Tibial artery (tissue), 4 donors: ENCODE measurements around the gene SULF2.

Experiments
- DNase-seq, 2 donors: peaks; one replicate each; pipeline ENCODE4 v3.0.0-alpha.2; 2019
- H3K27ac ChIP-seq, 2 donors: fragments of 200-600 bp; sonication (generic) in 1 of 2; 1 replicate in 1 of 2; 2 replicates in 1 of 2; pipeline ENCODE4 v1.5.1; 2018 to 2019; ENCODE audit warnings: mild to moderate bottlenecking in 1 of 2
- H3K27me3 ChIP-seq, 2 donors: fragments of 200-600 bp; sonication (generic) in 1 of 2; one replicate each; pipeline versions ENCODE4 v1.5.1 to v1.6.0; 2016 to 2019
- H3K36me3 ChIP-seq, 3 donors: fragments of 200-600 bp; sonication (generic) in 2 of 3; one replicate each; pipeline ENCODE4 v1.5.1; 2016 to 2019; ENCODE audit warnings: mild to moderate bottlenecking in 2 of 3
- H3K4me1 ChIP-seq, 4 donors: fragments of 200-600 bp; sonication (generic) in 2 of 4; 1 replicate in 3 of 4; 2 replicates in 1 of 4; pipeline ENCODE4 v1.5.1; 2016 to 2019
- H3K4me3 ChIP-seq, 2 donors: fragments of 200-600 bp; sonication (generic) in 1 of 2; 1 replicate in 1 of 2; 2 replicates in 1 of 2; pipeline ENCODE4 v1.5.1; 2018 to 2019; ENCODE audit warnings: mild to moderate bottlenecking in 2 of 2
- H3K9me3 ChIP-seq, 3 donors: fragments of 200-600 bp; sonication (generic) in 1 of 3; one replicate each; pipeline ENCODE4 v1.5.1; 2016 to 2019
- intact Hi-C: fragments of 100-400 bp; cut with DNase I; formaldehyde crosslinking; loops from one replicate; pipeline ENCODE4 v1.15.0; 2023; ENCODE audit warnings: low total_unique reads
- TF ChIP-seq, protein P1 (sequence below), 2 experiments: fragments of 200-600 bp in 1 of 2; fragments of 450-650 bp in 1 of 2; IDR thresholded peaks; one replicate each; pipeline ENCODE4 v1.5.1; 2017 to 2019; ENCODE audit warnings: antibody characterized with exemption in 2 of 2, mild to moderate bottlenecking in 1 of 2, moderate library complexity in 1 of 2

The SULF2 gene

DNA sequence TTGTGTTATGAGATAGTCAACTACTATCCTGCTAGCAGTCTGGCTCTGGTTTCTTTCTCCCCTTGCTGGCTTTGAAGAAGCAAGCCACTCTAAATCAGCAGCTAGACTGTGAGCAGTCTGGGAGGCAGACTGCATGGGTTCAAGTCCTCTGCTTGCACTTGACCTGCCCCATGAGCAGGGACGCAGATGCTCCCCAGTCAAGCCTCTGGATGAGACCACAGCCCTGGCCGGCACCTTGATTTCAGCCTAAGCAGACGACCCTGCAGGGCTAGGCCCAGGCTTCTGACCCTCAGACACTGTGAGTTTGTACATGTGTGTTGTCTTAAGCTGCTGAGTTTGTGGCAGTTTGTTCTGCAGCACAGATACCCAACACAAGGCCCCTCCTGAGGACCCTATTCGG, 105.8 kb downstream of the SULF2 start:
- intact Hi-C loops, result loop anchor here (5.0 kb wide), 2 partner anchors 108 to 938 kb away; partner anchors contain the start of gene SULF2
- no peak for DNase-seq
- no peaks in the 10 kb centered on the region for H3K9me3 ChIP-seq
- no peaks in the 10 kb centered on the region for H3K27me3 ChIP-seq
- no peak overlapping the region for H3K4me3 ChIP-seq
- no peaks in the 10 kb centered on the region for H3K4me1 ChIP-seq
- H3K27ac ChIP-seq, result no peak overlapping the region
- peaks cover 0 to 47% (median 29%) of the 10 kb centered on the region in 3 donors for H3K36me3 ChIP-seq
- TF ChIP-seq, protein P1, sequence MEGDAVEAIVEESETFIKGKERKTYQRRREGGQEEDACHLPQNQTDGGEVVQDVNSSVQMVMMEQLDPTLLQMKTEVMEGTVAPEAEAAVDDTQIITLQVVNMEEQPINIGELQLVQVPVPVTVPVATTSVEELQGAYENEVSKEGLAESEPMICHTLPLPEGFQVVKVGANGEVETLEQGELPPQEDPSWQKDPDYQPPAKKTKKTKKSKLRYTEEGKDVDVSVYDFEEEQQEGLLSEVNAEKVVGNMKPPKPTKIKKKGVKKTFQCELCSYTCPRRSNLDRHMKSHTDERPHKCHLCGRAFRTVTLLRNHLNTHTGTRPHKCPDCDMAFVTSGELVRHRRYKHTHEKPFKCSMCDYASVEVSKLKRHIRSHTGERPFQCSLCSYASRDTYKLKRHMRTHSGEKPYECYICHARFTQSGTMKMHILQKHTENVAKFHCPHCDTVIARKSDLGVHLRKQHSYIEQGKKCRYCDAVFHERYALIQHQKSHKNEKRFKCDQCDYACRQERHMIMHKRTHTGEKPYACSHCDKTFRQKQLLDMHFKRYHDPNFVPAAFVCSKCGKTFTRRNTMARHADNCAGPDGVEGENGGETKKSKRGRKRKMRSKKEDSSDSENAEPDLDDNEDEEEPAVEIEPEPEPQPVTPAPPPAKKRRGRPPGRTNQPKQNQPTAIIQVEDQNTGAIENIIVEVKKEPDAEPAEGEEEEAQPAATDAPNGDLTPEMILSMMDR (IDR thresholded peaks at IDR 0.05), result no peak

DNA sequence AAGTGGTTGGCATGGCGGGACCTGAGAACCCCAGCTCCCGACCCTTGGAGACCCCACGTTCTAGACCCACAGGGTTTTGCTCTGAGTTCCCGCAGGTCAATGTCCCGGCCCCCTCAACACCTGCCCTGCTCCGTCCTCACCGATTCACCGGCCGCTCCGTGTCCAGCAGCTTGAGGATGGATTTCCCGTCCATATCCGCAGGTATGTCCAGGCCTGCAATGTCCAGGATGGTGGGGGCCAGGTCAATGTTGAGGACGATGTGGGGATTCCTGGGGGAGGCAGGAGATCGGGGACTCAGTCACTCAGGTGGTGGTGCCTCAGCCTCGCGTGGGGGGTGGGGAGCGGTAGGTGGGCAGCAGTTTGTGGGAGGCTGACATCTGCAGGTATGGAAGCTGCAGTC, 106.7 kb downstream of the SULF2 start:
- Histone ChIP-seq H3K4me3 (no peak overlapping the region), H3K36me3 (peaks cover 0 to 39% (median 26%) of the 10 kb centered on the region in 3 donors), H3K9me3 (no peaks in the 10 kb centered on the region), H3K4me1 (no peaks in the 10 kb centered on the region), H3K27ac (no peak overlapping the region), H3K27me3 (no peaks in the 10 kb centered on the region)
- TF ChIP-seq, protein P1 (IDR thresholded peaks at IDR 0.05), result no peak
- intact Hi-C loops, result loop anchor here (5.0 kb wide), 2 partner anchors 109 to 939 kb away; partner anchors contain the start of gene SULF2
- DNase-seq, result no peak

DNA sequence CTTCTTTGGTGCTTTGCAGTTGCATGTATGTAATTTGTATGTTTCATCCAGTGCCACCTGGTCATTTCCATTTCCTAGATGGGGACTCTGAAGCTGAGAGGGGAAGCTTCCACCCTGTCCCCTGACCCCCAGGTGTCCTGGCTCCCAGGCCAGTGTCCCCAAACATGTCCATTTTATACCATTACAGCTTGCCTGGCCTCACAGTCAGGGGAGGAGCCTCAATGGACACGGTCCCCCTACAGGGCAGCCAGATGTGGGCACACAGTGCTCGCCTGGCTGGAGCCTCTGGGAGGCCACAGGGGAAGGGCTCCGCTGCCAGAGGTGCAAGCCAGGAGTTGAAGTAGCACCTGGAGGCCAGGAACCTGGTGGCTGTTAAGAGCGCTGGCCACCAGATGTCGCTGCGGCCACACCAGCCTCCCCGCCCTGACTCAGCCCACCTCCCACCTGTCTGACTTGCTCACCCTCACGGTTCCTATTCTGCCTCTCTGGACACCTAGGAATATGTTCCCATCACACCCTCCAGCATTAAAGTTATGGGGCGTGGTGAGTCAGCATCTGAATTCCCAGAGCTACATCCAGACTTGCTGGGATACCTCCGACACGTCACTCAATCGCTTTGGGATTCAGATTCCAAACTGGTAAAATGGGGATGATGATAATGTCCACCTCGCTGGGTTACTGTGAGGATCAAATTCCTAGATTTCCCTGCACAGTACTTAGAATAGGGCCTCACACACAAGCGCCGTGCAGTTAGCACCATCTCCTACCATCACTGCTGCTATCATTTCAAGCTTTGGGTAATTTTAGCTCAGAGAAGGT, 107.4 kb downstream of the SULF2 start:
- H3K4me1 ChIP-seq, result no peaks in the 10 kb centered on the region
- H3K27me3 ChIP-seq, result no peaks in the 10 kb centered on the region
- no peaks in the 10 kb centered on the region for H3K9me3 ChIP-seq
- peaks cover 0 to 36% (median 19%) of the 10 kb centered on the region in 3 donors for H3K36me3 ChIP-seq
- no peak for DNase-seq
- intact Hi-C loops, result loop anchor here (5.0 kb wide), 2 partner anchors 109 to 939 kb away; partner anchors contain the start of gene SULF2
- H3K27ac ChIP-seq, result no peak overlapping the region
- TF ChIP-seq, protein P1 (IDR thresholded peaks at IDR 0.05), result peak; percentile 68 to 69
- no peak overlapping the region for H3K4me3 ChIP-seq

DNA sequence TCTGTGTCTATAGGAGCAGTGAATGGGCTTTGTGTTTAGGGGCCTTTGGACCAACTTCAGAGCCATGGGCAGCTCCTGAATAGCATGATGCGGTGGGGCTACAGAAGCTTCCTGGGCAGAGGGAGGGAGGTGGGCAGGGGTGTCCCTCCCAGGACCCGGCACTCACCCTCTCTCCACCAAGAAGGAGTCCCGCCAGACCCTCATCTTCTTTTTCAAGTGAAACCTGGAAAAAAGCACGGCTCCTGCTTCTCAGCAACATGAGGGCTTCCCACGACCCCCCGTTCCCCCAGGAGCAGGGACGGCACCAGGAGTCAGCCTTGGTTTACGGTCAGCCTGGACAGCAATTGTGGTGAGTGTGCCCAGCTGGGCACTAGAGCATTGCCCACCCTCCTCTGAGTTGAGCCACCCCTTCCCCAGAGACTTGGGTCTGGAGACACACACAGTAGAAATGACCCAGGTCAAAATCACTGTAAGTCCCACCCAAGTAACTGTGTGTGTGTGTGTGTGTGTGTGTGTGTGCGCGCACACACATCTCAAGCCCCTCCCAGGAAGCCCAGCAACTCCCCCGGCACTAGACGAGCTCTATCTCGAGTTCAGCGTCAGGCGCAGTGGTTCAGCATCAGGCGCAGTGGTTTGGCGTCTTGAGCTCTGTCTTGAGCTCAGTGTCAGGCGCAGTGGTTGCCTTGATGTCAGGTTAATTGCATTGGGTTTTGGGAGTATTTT, 108.2 kb downstream of the SULF2 start:
- Histone ChIP-seq H3K36me3 (peaks cover 0 to 42% (median 15%) of the 10 kb centered on the region in 3 donors), H3K9me3 (no peaks in the 10 kb centered on the region), H3K4me3 (no peak overlapping the region), H3K27ac (no peak overlapping the region), H3K4me1 (no peaks in the 10 kb centered on the region), H3K27me3 (no peaks in the 10 kb centered on the region)
- TF ChIP-seq, protein P1 (IDR thresholded peaks at IDR 0.05), result no peak
- intact Hi-C loops, result loop anchor here (5.0 kb wide), 2 partner anchors 110 to 940 kb away; partner anchors contain the start of gene SULF2
- DNase-seq, result peak in 1 of 2 donors; percentile 54

DNA sequence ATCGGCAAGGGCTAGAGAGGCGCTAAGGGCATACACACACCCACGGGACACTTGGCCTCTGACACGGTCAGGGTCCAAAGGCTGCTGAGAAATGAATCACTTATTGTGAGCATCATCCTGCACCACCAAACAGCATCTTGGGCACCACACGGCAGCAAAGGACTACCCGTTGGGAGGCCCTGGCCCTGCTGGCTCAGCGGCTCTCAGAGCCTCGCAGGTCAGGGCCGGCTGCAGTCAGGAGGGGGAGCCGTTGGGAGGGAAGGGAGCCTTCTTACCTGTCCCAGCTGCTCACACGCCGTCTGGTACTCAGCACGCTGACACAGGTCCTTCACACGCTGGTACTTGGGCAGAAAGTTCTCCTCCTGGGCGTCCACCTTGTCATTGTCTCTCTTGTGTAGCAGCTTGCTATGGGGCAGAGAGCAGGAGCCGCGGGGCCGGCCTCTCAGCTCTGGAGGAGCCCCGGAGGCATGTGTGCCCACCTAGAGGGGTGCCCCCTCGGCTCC, 109.0 kb downstream of the SULF2 start:
- TF ChIP-seq, protein P1 (IDR thresholded peaks at IDR 0.05), result no peak
- no peaks in the 10 kb centered on the region for H3K9me3 ChIP-seq
- no peaks in the 10 kb centered on the region for H3K4me1 ChIP-seq
- intact Hi-C loops, result loop anchor here (5.0 kb wide), 2 partner anchors 111 to 941 kb away; partner anchors contain the start of gene SULF2
- no peak overlapping the region for H3K27ac ChIP-seq
- peak in 1 of 2 donors; percentile 39 for DNase-seq
- H3K36me3 ChIP-seq, result peaks cover 0 to 50% (median 15%) of the 10 kb centered on the region in 3 donors
- no peak overlapping the region for H3K4me3 ChIP-seq
- H3K27me3 ChIP-seq, result no peaks in the 10 kb centered on the region
